MCF 10A (cell line): ENCODE measurements around the gene RAMACL. TPM values are rescaled to one million over a fixed set of nuclear protein-coding genes. Genes with fewer than 3 reads are reported as not detected.
A peak's percentile ranks its signal among the peaks of the same experiment; 100 is the strongest.

Experiments
- BruUV-seq: library from RNA; stranded (reverse); fragments of 400-500 nt; replicated peaks from 2 replicates; lab custom pipeline; 2021; lab: Mats Ljungman, UMichigan
- CTCF ChIA-PET: fragments of 300-600 bp; sonication (Branson Sonifier 250); formaldehyde crosslinking; extraction: SDS; loops from one replicate; lab custom pipeline; 2021; ENCODE audit warnings: antibody characterized with exemption, inconsistent platforms; lab: Yijun Ruan, JAX
- POLR2A ChIA-PET: fragments of 300-600, 350-650 bp; sonication (Branson Sonifier 250); formaldehyde crosslinking; extraction: SDS; loops from one replicate; lab custom pipeline; 2020; ENCODE audit warnings: antibody characterized with exemption, inconsistent platforms; lab: Yijun Ruan, JAX
- DNase-seq: peaks from one replicate; pipeline ENCODE4 v3.0.0-alpha.2; 2018; ENCODE audit not compliant: unreplicated experiment
- H3K27ac Mint-ChIP-seq: one replicate; pipeline ENCODE4 v1.8.0; 2022; ENCODE audit warnings: mild to moderate bottlenecking, low read depth, mixed read lengths; ENCODE audit not compliant: unreplicated experiment
- H3K27me3 Mint-ChIP-seq: one replicate; pipeline ENCODE4 v1.8.0; 2022; ENCODE audit warnings: mixed read lengths; ENCODE audit not compliant: insufficient read depth, unreplicated experiment
- H3K36me3 Mint-ChIP-seq: one replicate; pipeline ENCODE4 v1.8.0; 2022; ENCODE audit warnings: mild to moderate bottlenecking, moderate library complexity, mixed read lengths; ENCODE audit not compliant: insufficient read depth, unreplicated experiment
- H3K4me1 Mint-ChIP-seq: one replicate; pipeline ENCODE4 v1.8.0; 2022; ENCODE audit warnings: mixed read lengths; ENCODE audit not compliant: insufficient read depth, unreplicated experiment
- H3K4me3 Mint-ChIP-seq: one replicate; pipeline ENCODE4 v1.8.0; 2022; ENCODE audit warnings: mild to moderate bottlenecking, moderate library complexity, mixed read lengths; ENCODE audit not compliant: unreplicated experiment
- H3K9me3 Mint-ChIP-seq: one replicate; pipeline ENCODE4 v1.8.0; 2022; ENCODE audit warnings: mixed read lengths; ENCODE audit not compliant: unreplicated experiment
- CTCF ChIP-seq: fragments of 200-600 bp; IDR thresholded peaks from one replicate; pipeline ENCODE4 v1.8.0; 2022; ENCODE audit warnings: antibody characterized with exemption, mild to moderate bottlenecking; ENCODE audit not compliant: unreplicated experiment
- intact Hi-C: fragments of 100-400 bp; cut with micrococcal nuclease; formaldehyde crosslinking; loops from 2 replicates; pipeline ENCODE4 v1.14.1; 2022
- total RNA-seq: library from RNA; stranded (reverse); gene quantifications from 2 replicates; pipeline ENCODE4 v1.2.3, GENCODE V29; 2022

Gene RAMACL
- total RNA-seq, 1 experiment from 2014 or later = 5.3 TPM

- Mint-ChIP-seq H3K27me3 (no peaks in the 10 kb centered on the region), H3K27ac (peak overlapping the region; percentile 93), H3K4me1 (peaks cover 60% of the 10 kb centered on the region), H3K9me3 (no peaks in the 10 kb centered on the region), H3K4me3 (no peak overlapping the region), H3K36me3 (peaks cover 72% of the 10 kb centered on the region)
- ChIA-PET POLR2A (interaction anchor here (0.6 to 5.1 kb wide), 6 partner anchors 8 to 42 kb away, joined by 4 to 60 read pairs (median 6); partner anchors contain the start of gene RPS6KA2), CTCF (interaction anchor here (0.6 to 1.6 kb wide), 4 partner anchors 21 to 445 kb away, joined by 3 to 9 read pairs (median 4); no protein-coding TSS in a partner anchor)
- TF ChIP-seq CTCF = no peak
- intact Hi-C loops = no loop called here
- BruUV-seq = no TSS peak
- DNase-seq = no peak
Measured at GRCh38 chr6:166599205-166599604, 12.7 kb upstream of the RAMACL start.

- peaks cover 60% of the 10 kb centered on the region for H3K4me1 Mint-ChIP-seq
Measured at GRCh38 chr6:166598441-166599138, 12.1 kb upstream of the RAMACL start.

GRCh38 chr6:166597711-166598440 lies 11.4 kb upstream of the RAMACL start:
- POLR2A ChIA-PET = interaction anchor here (0.7 to 5.1 kb wide), 8 partner anchors 9 to 406 kb away, joined by 3 to 60 read pairs (median 5); partner anchors contain the start of gene RPS6KA2
- H3K27ac Mint-ChIP-seq = peak overlapping the region; percentile 93
- DNase-seq = no peak
- TF ChIP-seq CTCF = no peak
- H3K4me1 Mint-ChIP-seq = peaks cover 65% of the 10 kb centered on the region
- H3K36me3 Mint-ChIP-seq = peaks cover 66% of the 10 kb centered on the region
- H3K9me3 Mint-ChIP-seq = no peaks in the 10 kb centered on the region
- peak overlapping the region; percentile 43 for H3K4me3 Mint-ChIP-seq
- CTCF ChIA-PET = interaction anchor here (0.6 to 1.6 kb wide), 3 partner anchors 14 to 72 kb away, joined by 3 to 9 read pairs (median 5); no protein-coding TSS in a partner anchor
- BruUV-seq = no TSS peak
- intact Hi-C loops = no loop called here
- H3K27me3 Mint-ChIP-seq = no peaks in the 10 kb centered on the region

More at GRCh38 chr6:166598441-166599138, 12.1 kb upstream of the RAMACL start:
- no TSS peak for BruUV-seq
- H3K27ac Mint-ChIP-seq = peak overlapping the region; percentile 93
- ChIA-PET CTCF (interaction anchor here (0.6 to 1.6 kb wide), 3 partner anchors 22 to 72 kb away, joined by 3 to 9 read pairs (median 3); no protein-coding TSS in a partner anchor), POLR2A (interaction anchor here (0.5 to 5.1 kb wide), 10 partner anchors 9 to 405 kb away, joined by 3 to 60 read pairs (median 5); partner anchors contain the start of gene RPS6KA2)
- peaks cover 66% of the 10 kb centered on the region for H3K36me3 Mint-ChIP-seq
- intact Hi-C loops = no loop called here
- TF ChIP-seq CTCF = no peak
- H3K9me3 Mint-ChIP-seq = no peaks in the 10 kb centered on the region
- peak; percentile 91 for DNase-seq
- H3K27me3 Mint-ChIP-seq = no peaks in the 10 kb centered on the region
- H3K4me3 Mint-ChIP-seq = peak overlapping the region; percentile 43
